Suprapubic skin (tissue), 4 donors: ENCODE results near the gene SERBP1. TPM values are rescaled to one million over a fixed set of nuclear protein-coding genes. Genes with fewer than 3 reads are reported as not detected.

Experiments
- DNase-seq, 2 donors: peaks; one replicate each; pipeline ENCODE4 v3.0.0-alpha.2; 2019; ENCODE audit warnings: low spot score in 2 of 2
- H3K27ac ChIP-seq: fragments of 200-600 bp; sonication (generic); one replicate; pipeline ENCODE4 v1.5.1; 2019
- H3K27me3 ChIP-seq: fragments of 200-600 bp; sonication (generic); one replicate; pipeline ENCODE4 v1.5.1; 2019
- H3K36me3 ChIP-seq: fragments of 200-600 bp; sonication (generic); one replicate; pipeline ENCODE4 v1.5.1; 2019
- H3K4me1 ChIP-seq: fragments of 200-600 bp; sonication (generic); one replicate; pipeline ENCODE4 v1.5.1; 2019
- H3K4me3 ChIP-seq: fragments of 200-600 bp; sonication (generic); one replicate; pipeline ENCODE4 v1.5.1; 2019; ENCODE audit warnings: mild to moderate bottlenecking
- H3K9me3 ChIP-seq: fragments of 200-600 bp; sonication (generic); one replicate; pipeline ENCODE4 v1.5.1; 2019
- EP300 ChIP-seq: sonication (generic); formaldehyde crosslinking; IDR thresholded peaks from one replicate; pipeline ENCODE4 v1.6.1; 2017; ENCODE audit warnings: antibody characterized with exemption
- POLR2A ChIP-seq, 2 donors: fragments of 450-650 bp; IDR thresholded peaks; one replicate each; pipeline ENCODE4 v1.6.1; 2017; ENCODE audit warnings: antibody characterized with exemption in 2 of 2, mild to moderate bottlenecking in 2 of 2, moderate library complexity in 2 of 2
- POLR2AphosphoS5 ChIP-seq, 3 donors: sonication (generic); formaldehyde crosslinking; IDR thresholded peaks; one replicate each; pipeline ENCODE4 v1.6.1; 2017; ENCODE audit warnings: antibody characterized with exemption in 3 of 3
- WGBS: methylation state at CpG from one replicate; pipeline ENCODE4 v1.1.5; 2018; 5-methylcytosine and 5-hydroxymethylcytosine counted together
- total RNA-seq, 4 donors: library from RNA; depleted of rRNA; stranded (reverse); fragments of >200 nt; gene quantifications; one replicate each; pipeline ENCODE4 v1.1.0, GENCODE V29; 2016
- TF ChIP-seq, protein P1 (sequence below), 2 donors: fragments of 200-600 bp in 1 of 2; fragments of 450-650 bp in 1 of 2; sonication (generic) in 1 of 2; IDR thresholded peaks; one replicate each; pipeline ENCODE4 v1.5.1; 2016 to 2019; ENCODE audit warnings: antibody characterized with exemption in 2 of 2, mild to moderate bottlenecking in 1 of 2, moderate library complexity in 1 of 2

SERBP1 gene
- total RNA-seq, 4 donors from 2014 or later = 188 to 330 (median 233) TPM

DNA sequence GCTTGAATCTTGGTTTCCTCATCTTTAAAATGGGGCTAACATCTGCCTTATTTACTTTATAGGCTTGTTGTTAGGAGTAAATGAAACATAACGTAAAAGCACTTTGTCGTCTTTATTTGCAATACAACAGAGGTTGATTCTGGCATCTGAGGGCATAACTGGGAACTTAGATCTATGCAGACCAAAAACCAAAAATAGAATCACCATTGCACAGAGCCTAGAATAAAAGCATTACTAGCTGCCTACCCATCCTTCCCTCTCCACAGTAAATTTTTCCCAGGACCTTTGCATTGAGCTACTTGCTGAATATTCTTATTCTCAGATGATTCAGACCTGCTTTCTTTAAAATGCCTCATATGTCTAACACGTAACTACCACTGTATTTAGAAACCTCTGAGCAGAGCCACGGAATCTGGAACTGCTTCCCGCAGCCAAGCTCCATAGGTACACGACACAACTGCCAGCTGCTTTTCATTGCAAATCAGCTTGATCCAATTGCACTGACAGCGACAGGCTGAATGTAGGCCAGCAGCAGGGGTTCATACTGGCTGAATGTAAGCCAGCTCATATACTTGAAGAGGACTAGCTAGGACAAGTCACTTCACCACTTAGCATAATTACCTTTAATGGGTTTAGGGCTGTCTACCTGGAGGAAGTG lies 33.2 kb upstream of the SERBP1 start:
- H3K4me3 ChIP-seq = no peak overlapping the region
- WGBS = 56% methylated on average over 7 of the region's 7 CpGs
- no peak for DNase-seq
- peaks cover 43% of the 10 kb centered on the region for H3K4me1 ChIP-seq
- TF ChIP-seq, protein P1, sequence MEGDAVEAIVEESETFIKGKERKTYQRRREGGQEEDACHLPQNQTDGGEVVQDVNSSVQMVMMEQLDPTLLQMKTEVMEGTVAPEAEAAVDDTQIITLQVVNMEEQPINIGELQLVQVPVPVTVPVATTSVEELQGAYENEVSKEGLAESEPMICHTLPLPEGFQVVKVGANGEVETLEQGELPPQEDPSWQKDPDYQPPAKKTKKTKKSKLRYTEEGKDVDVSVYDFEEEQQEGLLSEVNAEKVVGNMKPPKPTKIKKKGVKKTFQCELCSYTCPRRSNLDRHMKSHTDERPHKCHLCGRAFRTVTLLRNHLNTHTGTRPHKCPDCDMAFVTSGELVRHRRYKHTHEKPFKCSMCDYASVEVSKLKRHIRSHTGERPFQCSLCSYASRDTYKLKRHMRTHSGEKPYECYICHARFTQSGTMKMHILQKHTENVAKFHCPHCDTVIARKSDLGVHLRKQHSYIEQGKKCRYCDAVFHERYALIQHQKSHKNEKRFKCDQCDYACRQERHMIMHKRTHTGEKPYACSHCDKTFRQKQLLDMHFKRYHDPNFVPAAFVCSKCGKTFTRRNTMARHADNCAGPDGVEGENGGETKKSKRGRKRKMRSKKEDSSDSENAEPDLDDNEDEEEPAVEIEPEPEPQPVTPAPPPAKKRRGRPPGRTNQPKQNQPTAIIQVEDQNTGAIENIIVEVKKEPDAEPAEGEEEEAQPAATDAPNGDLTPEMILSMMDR (IDR thresholded peaks at IDR 0.05) = no peak
- no peak for TF ChIP-seq POLR2A (IDR thresholded peaks at IDR 0.05)
- no peak for TF ChIP-seq EP300
- TF ChIP-seq POLR2AphosphoS5 (IDR thresholded peaks at IDR 0.05) = no peak
- H3K36me3 ChIP-seq = no peaks in the 10 kb centered on the region
- H3K9me3 ChIP-seq = no peaks in the 10 kb centered on the region
- no peaks in the 10 kb centered on the region for H3K27me3 ChIP-seq
- peak overlapping the region; percentile 7 for H3K27ac ChIP-seq

DNA sequence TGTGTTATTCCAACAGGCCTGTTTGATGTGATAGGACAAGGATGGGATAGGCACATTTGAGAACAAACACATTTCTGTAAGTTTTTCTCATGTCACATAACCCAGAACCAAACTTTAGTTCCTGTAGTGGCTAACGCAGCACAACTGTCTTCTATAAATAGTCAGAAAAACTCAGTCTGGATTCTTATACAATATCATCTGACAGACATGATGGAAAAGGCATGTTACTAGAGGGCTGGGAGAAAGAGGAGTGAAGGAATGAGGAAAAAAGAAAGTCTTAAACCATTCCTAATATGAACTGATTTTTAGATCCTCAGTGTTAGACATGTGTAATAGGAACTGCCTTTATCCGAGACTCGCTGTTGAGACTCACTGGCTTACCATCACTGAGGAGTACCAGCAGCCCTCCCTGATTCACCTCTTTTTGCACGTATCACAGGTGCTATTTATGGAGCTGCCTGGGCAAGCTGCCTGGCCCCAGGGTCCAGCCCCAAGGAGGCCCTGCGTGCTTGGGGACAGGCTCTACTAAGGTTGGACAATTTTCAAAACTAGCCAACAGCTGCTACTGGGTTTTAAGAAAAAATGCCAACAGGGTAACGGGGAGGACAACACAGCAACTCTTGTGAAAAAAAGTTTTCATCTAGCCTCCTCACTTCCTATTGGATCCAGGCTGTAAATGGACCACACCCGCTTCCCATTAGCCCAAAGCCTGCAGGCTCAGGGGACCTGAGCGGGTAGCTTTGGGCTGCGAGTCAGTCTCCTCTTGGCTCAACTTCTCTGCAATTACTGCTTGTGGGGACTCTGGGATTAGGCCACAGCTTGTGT lies 30.7 kb upstream of the SERBP1 start:
- DNase-seq = no peak
- H3K36me3 ChIP-seq = no peaks in the 10 kb centered on the region
- H3K4me1 ChIP-seq = peaks cover 43% of the 10 kb centered on the region
- no peak overlapping the region for H3K27ac ChIP-seq
- no peak overlapping the region for H3K4me3 ChIP-seq
- 13% methylated on average over 9 of the region's 9 CpGs for WGBS
- no peaks in the 10 kb centered on the region for H3K9me3 ChIP-seq
- no peaks in the 10 kb centered on the region for H3K27me3 ChIP-seq
- TF ChIP-seq POLR2A (IDR thresholded peaks at IDR 0.05) (no peak), EP300 (no peak), POLR2AphosphoS5 (IDR thresholded peaks at IDR 0.05) (no peak)
- TF ChIP-seq, protein P1 (IDR thresholded peaks at IDR 0.05) = no peak

DNA sequence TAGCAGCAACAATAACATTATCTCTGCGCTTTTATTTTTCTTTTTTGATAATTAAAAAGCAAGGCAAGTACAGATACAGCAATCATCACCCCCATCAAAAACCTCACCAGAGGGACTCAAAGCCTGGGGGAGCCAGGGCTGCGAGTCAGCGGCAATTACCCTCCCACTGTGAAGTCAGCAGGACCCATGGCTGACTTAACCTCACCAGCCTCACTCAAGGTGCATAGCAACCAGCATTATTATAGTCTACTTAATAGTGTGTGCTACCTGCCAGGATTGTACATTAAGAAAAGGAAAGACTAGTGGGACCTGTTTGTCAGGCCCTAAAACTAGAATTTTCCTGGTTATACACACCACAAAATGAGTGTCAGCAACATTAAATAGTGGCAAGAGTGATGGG lies 28.9 kb upstream of the SERBP1 start:
- no peak overlapping the region for H3K27ac ChIP-seq
- no peak for DNase-seq
- no peaks in the 10 kb centered on the region for H3K27me3 ChIP-seq
- peaks cover 29% of the 10 kb centered on the region for H3K4me1 ChIP-seq
- no peaks in the 10 kb centered on the region for H3K36me3 ChIP-seq
- H3K9me3 ChIP-seq = no peaks in the 10 kb centered on the region
- WGBS = 92% methylated on average over 3 of the region's 3 CpGs
- H3K4me3 ChIP-seq = no peak overlapping the region
- TF ChIP-seq POLR2A (IDR thresholded peaks at IDR 0.05) (no peak), EP300 (no peak), POLR2AphosphoS5 (IDR thresholded peaks at IDR 0.05) (no peak)
- TF ChIP-seq, protein P1 (IDR thresholded peaks at IDR 0.05) = no peak

DNA sequence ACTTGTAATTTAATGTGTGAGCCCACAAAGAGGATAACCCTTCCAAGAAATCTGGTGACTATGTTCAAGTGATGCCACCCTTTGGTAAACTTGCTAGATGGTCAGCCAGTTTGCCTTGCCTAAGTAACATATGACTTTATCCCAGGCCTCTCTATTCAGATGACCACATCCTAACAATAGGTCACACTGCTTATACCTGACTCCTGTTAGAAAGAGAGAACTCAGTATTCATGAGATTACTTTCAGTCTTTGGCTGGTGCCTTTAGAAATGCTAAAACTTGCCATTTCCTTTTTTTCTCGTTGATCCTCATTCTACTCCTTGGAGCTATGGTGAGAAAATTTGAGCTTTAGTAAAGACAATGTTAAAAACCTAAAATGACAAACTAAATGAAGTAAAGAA lies 28.5 kb upstream of the SERBP1 start:
- H3K36me3 ChIP-seq = no peaks in the 10 kb centered on the region
- no peak overlapping the region for H3K27ac ChIP-seq
- TF ChIP-seq EP300 (no peak), POLR2AphosphoS5 (IDR thresholded peaks at IDR 0.05) (no peak), POLR2A (IDR thresholded peaks at IDR 0.05) (no peak)
- TF ChIP-seq, protein P1 (IDR thresholded peaks at IDR 0.05) = no peak
- H3K27me3 ChIP-seq = no peaks in the 10 kb centered on the region
- 75% methylated on average over 1 of the region's 1 CpG for WGBS
- no peak overlapping the region for H3K4me3 ChIP-seq
- H3K9me3 ChIP-seq = no peaks in the 10 kb centered on the region
- no peak for DNase-seq
- H3K4me1 ChIP-seq = peaks cover 26% of the 10 kb centered on the region

DNA sequence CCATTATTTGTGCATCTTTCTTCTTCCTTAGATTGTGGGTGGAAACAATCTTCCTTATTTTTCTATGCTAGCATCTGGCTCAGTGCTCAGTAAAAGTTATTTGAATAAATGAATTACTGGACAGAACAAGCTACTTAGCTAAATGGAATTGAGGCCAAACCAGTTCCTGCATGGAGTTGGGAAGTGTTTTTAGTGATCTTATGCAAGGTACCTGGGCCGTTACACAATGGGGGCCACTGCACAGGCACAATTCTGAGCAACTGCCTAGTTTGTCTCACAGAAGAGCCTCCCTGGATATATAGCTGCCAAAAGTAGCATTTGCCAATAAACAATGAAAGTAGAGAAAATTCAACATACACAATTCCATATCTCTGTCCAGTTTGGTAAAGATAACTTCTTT lies 27.0 kb upstream of the SERBP1 start:
- H3K36me3 ChIP-seq = no peaks in the 10 kb centered on the region
- no peaks in the 10 kb centered on the region for H3K9me3 ChIP-seq
- no peaks in the 10 kb centered on the region for H3K27me3 ChIP-seq
- TF ChIP-seq, protein P1 (IDR thresholded peaks at IDR 0.05) = no peak
- TF ChIP-seq EP300 (no peak), POLR2A (IDR thresholded peaks at IDR 0.05) (no peak), POLR2AphosphoS5 (IDR thresholded peaks at IDR 0.05) (no peak)
- H3K4me1 ChIP-seq = peaks cover 18% of the 10 kb centered on the region
- DNase-seq = no peak
- 61% methylated on average over 1 of the region's 1 CpG for WGBS
- H3K27ac ChIP-seq = no peak overlapping the region
- H3K4me3 ChIP-seq = no peak overlapping the region
